HG03354 (cell line): Measurements from ENCODE around the gene FAM72D.
"Not testable (repeated sequence)": the region's sequence is repeated elsewhere in the genome, so short reads cannot be mapped to it uniquely, and the experiment has no call there.

Source experiments
- ATAC-seq: cut with Tn5 transposase; IDR thresholded peaks from one replicate; pipeline ENCODE4 v1.9.1; 2021; ENCODE audit warnings: mild to moderate bottlenecking; ENCODE audit not compliant: unreplicated experiment, poor library complexity, severe bottlenecking

The FAM72D gene

DNA sequence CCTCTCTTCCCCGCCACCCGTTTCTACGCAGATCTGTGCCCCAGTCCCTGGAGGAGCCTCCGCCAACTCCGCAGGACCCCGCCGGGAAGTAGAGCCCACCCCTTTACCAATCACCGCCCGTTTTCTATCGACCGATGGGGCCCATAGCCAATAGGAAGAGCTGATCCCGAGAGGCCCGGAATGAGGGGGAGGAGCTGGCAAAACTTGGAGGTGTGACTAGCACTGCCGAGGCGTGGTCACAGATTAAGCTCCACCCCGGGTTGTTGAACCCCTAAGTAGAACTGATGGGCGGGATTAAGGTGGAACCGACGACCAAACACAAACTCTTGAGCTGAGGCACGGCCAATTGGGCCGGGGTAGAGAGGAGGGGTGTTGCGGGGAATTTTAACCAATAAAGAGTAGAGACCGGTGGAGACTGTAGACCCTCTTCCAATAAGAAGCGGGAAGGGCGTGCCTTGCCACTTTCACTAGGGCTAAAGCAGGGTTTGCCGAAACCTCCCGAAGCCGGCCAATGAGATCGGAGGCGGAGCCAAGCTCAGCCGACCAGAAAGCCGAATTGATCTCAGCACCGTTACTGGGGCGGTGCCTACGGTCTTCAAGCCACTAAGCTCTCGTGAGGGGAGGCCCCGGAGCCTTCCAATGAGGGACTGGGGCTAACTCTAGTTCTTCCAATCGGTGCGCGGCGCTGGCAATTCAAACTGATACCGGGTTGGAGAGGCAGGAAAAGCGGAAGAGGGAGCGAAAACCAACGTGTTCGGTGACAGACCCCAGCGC lies at the start of gene FAM72D, which contains the start of gene SRGAP2B:
Gene FAM72D, plus strand, starts transcription at position 691 of the 774 bp plus-strand sequence. CDS start 874 bp downstream, outside the sequence.
Gene SRGAP2B, minus strand, starts transcription at position 45 of the 774 bp plus-strand sequence. CDS start 2,427 bp downstream, outside the sequence.
- ATAC-seq: peak; percentile 85

DNA sequence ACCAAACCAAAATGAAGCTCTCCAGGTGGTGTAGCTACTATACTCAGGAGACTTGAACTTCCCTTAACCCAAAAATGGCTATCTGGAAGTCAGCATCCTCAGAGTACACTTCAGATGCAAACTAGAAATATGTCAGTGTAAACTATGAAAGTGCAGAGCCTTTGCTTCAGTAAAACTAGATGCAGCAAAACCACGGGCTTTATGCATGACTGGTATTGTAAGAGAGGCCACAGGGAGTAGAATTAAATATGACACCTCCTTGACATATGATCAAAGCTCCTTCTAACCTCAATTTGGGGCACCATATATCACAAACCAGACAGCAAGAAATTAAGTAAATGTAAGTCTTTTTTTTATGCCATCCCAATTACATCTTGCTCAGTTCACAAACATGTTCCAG lies 48.2 kb upstream of the FAM72D start:
- peak; percentile 54 for ATAC-seq

GRCh38 chr1:145048181-145048856 lies 47.5 kb upstream of the FAM72D start:
- ATAC-seq: not testable (repeated sequence)

DNA sequence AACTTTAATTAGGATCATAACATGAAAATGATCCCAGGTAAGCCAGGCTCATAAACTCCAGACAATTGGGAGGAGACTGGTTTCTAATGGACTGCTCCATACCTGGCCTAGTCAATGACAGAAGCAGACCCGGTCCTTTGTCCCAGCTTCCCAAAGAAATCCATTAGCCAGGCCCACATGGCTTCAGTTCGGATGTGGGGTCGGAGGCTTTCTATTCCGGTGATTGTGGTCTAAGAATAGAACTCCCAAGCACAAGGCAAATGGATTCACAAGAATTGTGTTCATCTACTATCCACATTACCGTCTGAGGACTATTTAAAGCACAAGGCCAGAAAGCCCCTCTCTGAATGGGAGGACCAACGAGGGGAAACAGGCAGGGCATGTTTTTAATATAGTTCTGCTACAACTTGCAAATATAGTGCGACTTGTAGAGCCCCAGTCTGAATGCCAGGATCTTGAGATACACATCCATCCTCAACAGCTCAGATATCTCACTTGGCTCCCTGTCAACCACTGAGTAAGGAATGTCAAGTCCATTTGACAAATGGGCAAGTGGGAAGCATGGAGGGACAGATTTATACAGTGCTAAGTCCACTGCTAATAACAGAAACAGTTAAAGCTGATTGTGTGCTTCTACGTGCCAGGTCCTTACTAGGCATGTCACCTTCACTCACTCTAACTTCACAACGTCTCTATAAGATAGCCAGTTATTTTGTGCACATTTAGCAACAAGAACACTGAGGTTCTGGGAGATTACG lies 43.6 kb upstream of the FAM72D start:
- ATAC-seq: not testable (repeated sequence)

DNA sequence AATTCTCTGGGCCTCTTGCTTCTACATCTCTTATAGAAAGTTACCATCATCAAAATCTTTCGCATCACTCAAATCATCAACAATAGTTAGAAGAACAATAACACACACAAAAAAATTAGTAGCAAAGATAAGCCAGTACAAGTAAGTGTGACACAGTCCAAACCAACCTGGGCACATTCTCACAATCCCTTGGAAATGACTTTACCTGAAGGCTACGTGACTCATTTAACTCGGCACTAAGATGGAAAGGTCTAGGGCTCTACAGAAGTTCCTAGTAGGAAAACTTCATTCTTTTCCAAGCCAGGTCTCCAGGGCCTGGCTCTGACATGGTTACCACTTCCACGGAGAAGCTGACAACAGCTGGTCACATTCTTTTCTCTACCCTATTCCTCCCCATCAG lies 42.3 kb upstream of the FAM72D start:
- ATAC-seq: not testable (repeated sequence)

- ATAC-seq: peak; percentile 99
These were observed 40.5 kb upstream of the FAM72D start for GRCh38 chr1:145055217-145055760.

- peak; percentile 48 for ATAC-seq
These were observed 37.6 kb upstream of the FAM72D start for GRCh38 chr1:145058184-145058583.

- not testable (repeated sequence) for ATAC-seq
These were observed 32.5 kb upstream of the FAM72D start for GRCh38 chr1:145063285-145063684.

DNA sequence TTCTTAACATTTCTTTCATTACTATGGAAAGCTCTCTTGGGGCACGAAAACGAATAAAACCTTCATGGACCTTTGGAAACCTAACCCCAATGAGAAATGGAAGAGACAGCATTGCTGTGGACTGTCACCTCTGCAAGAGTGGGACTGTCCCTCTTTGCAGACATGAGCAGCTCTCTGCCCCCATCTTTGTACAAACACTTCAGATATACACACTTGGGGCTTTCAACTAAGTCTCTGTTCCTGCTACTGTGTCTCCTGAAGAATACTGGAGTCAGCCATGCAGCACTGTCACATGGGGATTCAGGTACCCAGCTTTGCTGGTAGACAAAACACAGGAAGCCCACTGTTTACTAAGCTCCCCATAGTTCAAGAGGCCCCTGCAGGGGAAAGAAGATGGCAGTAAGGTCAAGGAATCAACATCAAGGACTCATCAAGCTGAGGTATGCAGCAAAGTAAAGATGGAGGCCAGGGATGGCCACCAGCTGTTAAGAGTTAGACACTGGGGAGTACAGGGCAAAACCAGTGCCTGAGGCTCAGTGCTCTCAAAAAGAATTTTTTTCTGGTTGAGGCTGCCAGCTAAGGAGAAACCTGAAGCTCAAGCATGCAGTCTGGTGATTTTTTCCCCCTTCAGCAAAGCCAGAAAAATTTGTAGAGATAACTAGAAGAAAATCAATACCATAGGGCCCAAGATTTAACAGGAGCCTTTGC lies 31.7 kb upstream of the FAM72D start:
- ATAC-seq: not testable (repeated sequence)

GRCh38 chr1:145065194-145065826 lies 30.5 kb upstream of the FAM72D start:
- peak; percentile 66 for ATAC-seq

GRCh38 chr1:145066486-145066885 lies 29.3 kb upstream of the FAM72D start:
- ATAC-seq: not testable (repeated sequence)

DNA sequence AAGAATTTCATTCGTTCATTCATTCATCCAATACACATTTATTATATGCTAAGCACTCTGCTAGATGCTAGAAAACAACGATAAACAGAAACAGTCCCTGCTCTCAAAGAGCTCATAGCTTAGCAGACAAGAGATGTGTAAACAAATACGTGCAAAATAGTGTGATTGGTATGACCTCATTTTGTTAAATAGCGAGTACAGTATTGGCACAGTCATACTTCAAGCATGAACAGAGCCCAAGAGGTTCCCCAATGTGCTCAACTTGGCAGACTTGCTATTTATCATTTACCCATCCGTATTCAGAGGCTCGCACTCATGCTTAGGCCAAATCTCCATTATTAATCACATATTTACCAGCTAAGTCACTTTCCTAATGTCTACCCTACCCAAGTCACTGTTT lies 24.2 kb upstream of the FAM72D start:
- not testable (repeated sequence) for ATAC-seq

DNA sequence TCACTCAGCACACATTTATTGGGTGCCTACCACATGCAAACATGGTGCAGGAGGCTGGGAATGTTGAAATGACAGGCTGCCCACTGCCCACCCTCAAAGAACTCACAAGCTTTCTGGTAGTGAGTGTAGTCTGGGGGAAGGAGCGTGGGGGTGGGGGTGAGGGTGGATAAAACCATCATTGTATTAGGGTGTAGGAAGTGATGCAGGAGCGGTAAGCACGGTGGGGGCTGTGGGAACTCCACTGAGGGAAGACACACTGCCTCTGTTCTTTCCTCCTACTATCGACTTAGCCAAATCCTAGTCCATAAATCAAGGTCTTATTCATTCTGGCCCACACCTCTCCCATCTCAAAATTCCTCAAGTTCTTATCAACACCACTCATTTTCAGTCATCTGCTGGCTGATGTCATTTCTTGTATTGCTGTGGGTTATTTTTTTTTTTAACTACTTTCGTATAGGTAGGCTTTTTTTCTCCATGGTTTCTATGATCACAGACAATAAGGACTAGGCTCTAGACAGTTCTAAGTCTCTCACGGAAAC lies 21.7 kb upstream of the FAM72D start:
- not testable (repeated sequence) for ATAC-seq

DNA sequence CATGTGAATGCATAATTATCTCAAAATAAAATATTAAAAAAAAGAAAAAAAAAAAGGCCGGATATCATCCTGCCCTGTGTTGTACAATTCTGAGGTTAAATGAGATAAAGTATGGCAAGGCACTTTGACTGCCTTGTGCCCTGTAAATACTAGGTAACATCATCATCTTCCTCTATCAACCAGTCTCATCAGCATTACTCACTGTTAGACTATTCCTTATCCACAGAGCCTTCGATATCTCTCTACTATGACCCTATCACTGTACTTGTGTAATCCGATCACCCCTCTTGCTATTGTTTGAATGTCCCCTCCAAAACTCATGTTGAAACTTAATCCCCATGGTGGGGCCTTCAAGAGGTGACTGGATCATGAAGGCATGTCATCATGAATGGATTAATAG lies 18.9 kb upstream of the FAM72D start:
- not testable (repeated sequence) for ATAC-seq

- ATAC-seq: not testable (repeated sequence)
These were observed 17.6 kb upstream of the FAM72D start for GRCh38 chr1:145077872-145078786.

DNA sequence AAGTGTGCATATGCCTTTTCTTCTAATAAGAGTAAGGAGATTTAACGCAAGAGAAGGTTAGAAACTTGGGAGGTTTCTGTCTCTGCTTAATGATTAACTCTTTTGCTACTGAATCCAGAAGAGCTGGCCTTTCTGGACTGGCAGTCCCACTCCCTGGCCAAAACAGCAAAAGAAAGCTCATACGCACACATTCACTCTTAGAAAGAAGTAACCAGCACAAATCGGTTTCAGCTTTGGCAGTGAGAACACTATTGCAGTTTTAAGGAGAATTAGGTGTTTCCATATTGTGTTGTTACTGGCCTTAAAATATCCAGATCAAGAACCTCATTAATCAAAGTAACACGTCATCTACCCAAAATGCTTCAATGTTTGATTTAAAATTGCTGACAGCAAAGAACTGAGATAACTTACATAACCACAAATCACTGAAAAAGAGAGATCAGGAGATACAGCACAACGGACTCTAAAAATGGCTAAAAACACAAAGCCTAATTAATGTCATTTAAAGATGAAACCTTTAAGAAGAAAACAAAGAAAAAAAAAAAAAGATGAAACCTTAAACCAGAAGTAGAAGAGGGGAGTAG lies 16.9 kb upstream of the FAM72D start:
- ATAC-seq: not testable (repeated sequence)

GRCh38 chr1:145079737-145080136 lies 16.0 kb upstream of the FAM72D start:
- not testable (repeated sequence) for ATAC-seq
